ENCODE data around the gene TSPAN9. TPM values are rescaled to one million over a fixed set of nuclear protein-coding genes. Genes with fewer than 3 reads are reported as not detected.

The TSPAN9 gene
- polyA plus RNA-seq, 2 of the 4 experiments (the other 2 are of a cell fraction): 12.4 to 16.1 TPM

- WGBS (ENCODE audit: missing lambda C conversion rate): 78% methylated on average over 8 of the region's 8 CpGs
- Histone ChIP-seq H3K27ac (no peak overlapping the region), H3K4me1 (0 out of 3 replicates have a peak, but pooled peaks cover 5% of the 10 kb centered on the region), H3K4me2 (no peak overlapping the region), H3K4me3 (no peak overlapping the region), H3K9me3 (no peaks in the 10 kb centered on the region; the same call in 2 of the 3 replicates)
- ATAC-seq (no peak), DNase-seq (ENCODE audit: low read depth in 1 of 2, low spot score in 1 of 2) (no peak), FAIRE-seq (no peak)
- no peak for TF ChIP-seq ZSCAN20 (CRISPR knock-in tag; IDR thresholded peaks at IDR 0.05)
- no peak for TF ChIP-seq POLR2A (IDR thresholded peaks at IDR 0.05; ENCODE audit: low read length)
- TF ChIP-seq MYC (IDR thresholded peaks at IDR 0.05; ENCODE audit: borderline replicate concordance, low read length): no peak
- no peak for TF ChIP-seq CEBPB (IDR thresholded peaks at IDR 0.05)
- no peak for TF ChIP-seq JUN (IDR thresholded peaks at IDR 0.05)
- TF ChIP-seq NFE2L2 (conservative IDR thresholded peaks at IDR 0.05; ENCODE audit: low read length): no peak
- TF ChIP-seq, protein P1, sequence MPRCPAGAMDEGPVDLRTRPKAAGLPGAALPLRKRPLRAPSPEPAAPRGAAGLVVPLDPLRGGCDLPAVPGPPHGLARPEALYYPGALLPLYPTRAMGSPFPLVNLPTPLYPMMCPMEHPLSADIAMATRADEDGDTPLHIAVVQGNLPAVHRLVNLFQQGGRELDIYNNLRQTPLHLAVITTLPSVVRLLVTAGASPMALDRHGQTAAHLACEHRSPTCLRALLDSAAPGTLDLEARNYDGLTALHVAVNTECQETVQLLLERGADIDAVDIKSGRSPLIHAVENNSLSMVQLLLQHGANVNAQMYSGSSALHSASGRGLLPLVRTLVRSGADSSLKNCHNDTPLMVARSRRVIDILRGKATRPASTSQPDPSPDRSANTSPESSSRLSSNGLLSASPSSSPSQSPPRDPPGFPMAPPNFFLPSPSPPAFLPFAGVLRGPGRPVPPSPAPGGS (IDR thresholded peaks at IDR 0.05): no peak
- no peak for TF ChIP-seq FOSL2 (IDR thresholded peaks at IDR 0.05)
- no peak for TF ChIP-seq FOSL2 (CRISPR knock-in tag; IDR thresholded peaks at IDR 0.05)
- TF ChIP-seq KDM5A (IDR thresholded peaks at IDR 0.05): no peak
- TF ChIP-seq ZNF302 (CRISPR knock-in tag; IDR thresholded peaks at IDR 0.05): no peak
- TF ChIP-seq RAD21 (conservative IDR thresholded peaks at IDR 0.05 in 1 of 2, IDR thresholded peaks at IDR 0.05 in 1 of 2): no peak
- no peak for TF ChIP-seq MAZ (IDR thresholded peaks at IDR 0.05; ENCODE audit: borderline replicate concordance, low read depth, low read length)
- ChIA-PET POLR2A (no interaction called here), CTCF (interaction anchor here (0.6 to 2.2 kb wide), 4 partner anchors 29 to 249 kb away, joined by 3 to 9 read pairs (median 4); no protein-coding TSS in a partner anchor)
These were observed 25.7 kb downstream of the TSPAN9 start for GRCh38 chr12:3102771-3103410.

GRCh38 chr12:3103806-3104205, 26.6 kb downstream of the TSPAN9 start:
- ChIA-PET POLR2A (no interaction called here), CTCF (interaction anchor here (1.1 to 2.2 kb wide), 5 partner anchors 17 to 171 kb away, joined by 3 to 9 read pairs (median 5); no protein-coding TSS in a partner anchor)
- FAIRE-seq (no peak), ATAC-seq (no peak), DNase-seq (ENCODE audit: low read depth in 1 of 2, low spot score in 1 of 2) (no peak)
- Histone ChIP-seq H3K27ac (no peak overlapping the region), H3K4me3 (no peak overlapping the region), H3K4me2 (no peak overlapping the region), H3K4me1 (0 out of 3 replicates have a peak, but pooled peaks cover 5% of the 10 kb centered on the region), H3K9me3 (no peaks in the 10 kb centered on the region)
- WGBS (ENCODE audit: missing lambda C conversion rate): 86% methylated on average over 7 of the region's 7 CpGs
- no peak for TF ChIP-seq ATOH8 (CRISPR knock-in tag; IDR thresholded peaks at IDR 0.05; ENCODE audit: low read depth)
- no peak for TF ChIP-seq ZNF302 (CRISPR knock-in tag; IDR thresholded peaks at IDR 0.05)
- no peak for TF ChIP-seq RAD21 (conservative IDR thresholded peaks at IDR 0.05 in 1 of 2, IDR thresholded peaks at IDR 0.05 in 1 of 2)
- no peak for TF ChIP-seq HMGXB4 (CRISPR knock-in tag; IDR thresholded peaks at IDR 0.05; ENCODE audit: borderline replicate concordance)
- no peak for TF ChIP-seq PHF8 (IDR thresholded peaks at IDR 0.05; ENCODE audit: borderline replicate concordance, low read depth)
- no peak for TF ChIP-seq EHMT2 (IDR thresholded peaks at IDR 0.05; ENCODE audit: low read depth)
- TF ChIP-seq E2F6 (IDR thresholded peaks at IDR 0.05; ENCODE audit: borderline replicate concordance, low read depth): no peak
- no peak for TF ChIP-seq NR3C1 (IDR thresholded peaks at IDR 0.05)
- TF ChIP-seq TFCP2L1 (CRISPR knock-in tag; IDR thresholded peaks at IDR 0.05): no peak
- TF ChIP-seq HEYL (CRISPR knock-in tag; IDR thresholded peaks at IDR 0.05): no peak
- TF ChIP-seq, protein P2, sequence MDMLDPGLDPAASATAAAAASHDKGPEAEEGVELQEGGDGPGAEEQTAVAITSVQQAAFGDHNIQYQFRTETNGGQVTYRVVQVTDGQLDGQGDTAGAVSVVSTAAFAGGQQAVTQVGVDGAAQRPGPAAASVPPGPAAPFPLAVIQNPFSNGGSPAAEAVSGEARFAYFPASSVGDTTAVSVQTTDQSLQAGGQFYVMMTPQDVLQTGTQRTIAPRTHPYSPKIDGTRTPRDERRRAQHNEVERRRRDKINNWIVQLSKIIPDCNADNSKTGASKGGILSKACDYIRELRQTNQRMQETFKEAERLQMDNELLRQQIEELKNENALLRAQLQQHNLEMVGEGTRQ (IDR thresholded peaks at IDR 0.05): no peak
- TF ChIP-seq HDAC2 (IDR thresholded peaks at IDR 0.05): no peak
- no peak for TF ChIP-seq SREBF2 (IDR thresholded peaks at IDR 0.05)
- TF ChIP-seq, protein P3, sequence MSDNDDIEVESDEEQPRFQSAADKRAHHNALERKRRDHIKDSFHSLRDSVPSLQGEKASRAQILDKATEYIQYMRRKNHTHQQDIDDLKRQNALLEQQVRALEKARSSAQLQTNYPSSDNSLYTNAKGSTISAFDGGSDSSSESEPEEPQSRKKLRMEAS (IDR thresholded peaks at IDR 0.05): no peak
- TF ChIP-seq KDM1A (IDR thresholded peaks at IDR 0.05; ENCODE audit: low read depth): no peak
